ENCODE measurements around the gene PRSS50. TPM values are rescaled to one million over a fixed set of nuclear protein-coding genes. Genes with fewer than 3 reads are reported as not detected.

Gene PRSS50
- total RNA-seq, 4 donors from 2014 or later: not detected

GRCh38 chr3:46685446-46685845 is 32.2 kb downstream of the PRSS50 start:
- no peak for TF ChIP-seq CTCF (IDR thresholded peaks at IDR 0.05 in 4 of 5, conservative IDR thresholded peaks at IDR 0.05 in 1 of 5)
- DNase-seq: no peak
- intact Hi-C loops (cut with DNase I; ENCODE audit: low total_unique reads) (no loop called here), in situ Hi-C loops (cut with MboI; ENCODE audit: low sequenced_read_pairs in 4 of 4) (loop anchor here in 1 of 4 donors (25.0 kb wide), 1 partner anchor 327 kb away; no protein-coding TSS in a partner anchor)
- no peaks in the 10 kb centered on the region for H3K27me3 ChIP-seq
- H3K27ac ChIP-seq: no peak overlapping the region
- ATAC-seq: no peak
- peaks cover 0 to 43% of the 10 kb centered on the region in 2 donors for H3K36me3 ChIP-seq
- H3K4me1 ChIP-seq: peaks cover 0 to 2% of the 10 kb centered on the region in 2 donors
- H3K9me3 ChIP-seq: no peaks in the 10 kb centered on the region
- no peak overlapping the region for H3K4me3 ChIP-seq

- no peak for ATAC-seq
- in situ Hi-C loops (cut with MboI; ENCODE audit: low sequenced_read_pairs in 4 of 4): loop anchor here in 1 of 4 donors (25.0 kb wide), 1 partner anchor 327 kb away; no protein-coding TSS in a partner anchor
Observed at GRCh38 chr3:46684891-46685290, 32.8 kb downstream of the PRSS50 start.

GRCh38 chr3:46682974-46683373 is 34.7 kb downstream of the PRSS50 start:
- no peaks in the 10 kb centered on the region for H3K27me3 ChIP-seq
- no peak for TF ChIP-seq POLR2A (IDR thresholded peaks at IDR 0.05)
- TF ChIP-seq CTCF (IDR thresholded peaks at IDR 0.05 in 4 of 5, conservative IDR thresholded peaks at IDR 0.05 in 1 of 5): no peak
- intact Hi-C loops (cut with DNase I; ENCODE audit: low total_unique reads): no loop called here
- no peak for DNase-seq
- no peak overlapping the region for H3K27ac ChIP-seq
- no peak overlapping the region for H3K4me3 ChIP-seq
- no peaks in the 10 kb centered on the region for H3K4me1 ChIP-seq
- no peak for ATAC-seq
- in situ Hi-C loops (cut with MboI; ENCODE audit: low sequenced_read_pairs in 4 of 4): loop anchor here in 1 of 4 donors (25.0 kb wide), 1 partner anchor 329 kb away; no protein-coding TSS in a partner anchor
- no peaks in the 10 kb centered on the region for H3K9me3 ChIP-seq
- H3K36me3 ChIP-seq: peaks cover 0 to 44% of the 10 kb centered on the region in 2 donors

More at GRCh38 chr3:46684891-46685290, 32.8 kb downstream of the PRSS50 start:
- H3K9me3 ChIP-seq: no peaks in the 10 kb centered on the region
- no peak for TF ChIP-seq CTCF (IDR thresholded peaks at IDR 0.05 in 4 of 5, conservative IDR thresholded peaks at IDR 0.05 in 1 of 5)
- TF ChIP-seq POLR2A (IDR thresholded peaks at IDR 0.05): no peak
- no peak overlapping the region for H3K4me3 ChIP-seq
- no peak for DNase-seq
- intact Hi-C loops (cut with DNase I; ENCODE audit: low total_unique reads): no loop called here
- H3K27me3 ChIP-seq: no peaks in the 10 kb centered on the region
- H3K27ac ChIP-seq: no peak overlapping the region
- H3K4me1 ChIP-seq: no peaks in the 10 kb centered on the region
- peaks cover 0 to 49% of the 10 kb centered on the region in 2 donors for H3K36me3 ChIP-seq

GRCh38 chr3:46681856-46682540 is 35.7 kb downstream of the PRSS50 start:
- H3K9me3 ChIP-seq: no peaks in the 10 kb centered on the region
- H3K36me3 ChIP-seq: peaks cover 0 to 38% of the 10 kb centered on the region in 2 donors
- intact Hi-C loops (cut with DNase I; ENCODE audit: low total_unique reads): no loop called here
- H3K27ac ChIP-seq: no peak overlapping the region
- ATAC-seq (no peak), DNase-seq (no peak)
- H3K4me1 ChIP-seq: no peaks in the 10 kb centered on the region
- no peaks in the 10 kb centered on the region for H3K27me3 ChIP-seq
- H3K4me3 ChIP-seq: no peak overlapping the region
- TF ChIP-seq CTCF (IDR thresholded peaks at IDR 0.05 in 4 of 5, conservative IDR thresholded peaks at IDR 0.05 in 1 of 5) (no peak), POLR2A (IDR thresholded peaks at IDR 0.05) (no peak)
- in situ Hi-C loops (cut with MboI; ENCODE audit: low sequenced_read_pairs in 4 of 4): loop anchor here in 1 of 4 donors (25.0 kb wide), 1 partner anchor 330 kb away; no protein-coding TSS in a partner anchor

Data from gastrocnemius medialis (tissue), 4 donors.